Endometrial microvascular endothelial cells (primary cell): ENCODE data around the gene ZER1. TPM values are rescaled to one million over a fixed set of nuclear protein-coding genes. Genes with fewer than 3 reads are reported as not detected.
"Not testable (repeated sequence)": the region's sequence is repeated elsewhere in the genome, so short reads cannot be mapped to it uniquely, and the experiment has no call there.

Source experiments
- in situ Hi-C: cut with HindIII; loops from 2 replicates; pipeline ENCODE4 v1.10.0; 2017; ENCODE audit warnings: low sequenced_read_pairs, low pct_unique_long_range_greater_than_20kb; ENCODE audit errors: inconsistent ontology term
- total RNA-seq: library from RNA; depleted of rRNA; stranded (reverse); fragments of >200 nt; gene quantifications from one replicate; pipeline ENCODE4 v1.2.3, GENCODE V29; 2015; ENCODE audit errors: inconsistent ontology term

ZER1 gene
- total RNA-seq, 1 donor from 2014 or later = 38.4 TPM

GRCh38 chr9:128792134-128792533 lies 20.4 kb upstream of the ZER1 start:
- in situ Hi-C loops = no loop called here

GRCh38 chr9:128790536-128790935 lies 18.8 kb upstream of the ZER1 start:
- in situ Hi-C loops = no loop called here

- in situ Hi-C loops = no loop called here
Observed at GRCh38 chr9:128788445-128788844, 16.7 kb upstream of the ZER1 start.

GRCh38 chr9:128787659-128788058 lies 15.9 kb upstream of the ZER1 start:
- in situ Hi-C loops = no loop called here

- in situ Hi-C loops = no loop called here
Observed at GRCh38 chr9:128786681-128787601, 15.2 kb upstream of the ZER1 start, which contains the start of gene TBC1D13. TBC1D13 (plus strand) TSS chr9:128787253; CDS start chr9:128787354, 101 bp downstream.

GRCh38 chr9:128785427-128785826 lies 13.7 kb upstream of the ZER1 start:
- in situ Hi-C loops = no loop called here

GRCh38 chr9:128782669-128783068 lies 10.9 kb upstream of the ZER1 start:
- in situ Hi-C loops = no loop called here

GRCh38 chr9:128781187-128782070 lies 9.7 kb upstream of the ZER1 start:
- in situ Hi-C loops = no loop called here

GRCh38 chr9:128780093-128780492 lies 8.4 kb upstream of the ZER1 start:
- in situ Hi-C loops = not testable (repeated sequence)

- in situ Hi-C loops = no loop called here
Observed at GRCh38 chr9:128774804-128775203, 3.1 kb upstream of the ZER1 start.

GRCh38 chr9:128773049-128773448 lies 1.3 kb upstream of the ZER1 start:
- in situ Hi-C loops = no loop called here

- in situ Hi-C loops = no loop called here
Observed at GRCh38 chr9:128771094-128771721, 519 bp downstream of the ZER1 start.

GRCh38 chr9:128770286-128771030 lies 1.3 kb downstream of the ZER1 start:
- in situ Hi-C loops = no loop called here

GRCh38 chr9:128768606-128769005 lies 3.1 kb downstream of the ZER1 start:
- in situ Hi-C loops = no loop called here

GRCh38 chr9:128765499-128765898 lies 6.2 kb downstream of the ZER1 start:
- in situ Hi-C loops = no loop called here

GRCh38 chr9:128764361-128764760 lies 7.4 kb downstream of the ZER1 start:
- in situ Hi-C loops = no loop called here

GRCh38 chr9:128762671-128763449 lies 8.9 kb downstream of the ZER1 start:
- in situ Hi-C loops = no loop called here

GRCh38 chr9:128757602-128758001 lies 14.1 kb downstream of the ZER1 start:
- in situ Hi-C loops = no loop called here
